ENCODE measurements around the gene NMRK2. TPM values are rescaled to one million over a fixed set of nuclear protein-coding genes. Genes with fewer than 3 reads are reported as not detected.

NMRK2 gene
- total RNA-seq, 1 donor from 2014 or later: 0.73 TPM

DNA sequence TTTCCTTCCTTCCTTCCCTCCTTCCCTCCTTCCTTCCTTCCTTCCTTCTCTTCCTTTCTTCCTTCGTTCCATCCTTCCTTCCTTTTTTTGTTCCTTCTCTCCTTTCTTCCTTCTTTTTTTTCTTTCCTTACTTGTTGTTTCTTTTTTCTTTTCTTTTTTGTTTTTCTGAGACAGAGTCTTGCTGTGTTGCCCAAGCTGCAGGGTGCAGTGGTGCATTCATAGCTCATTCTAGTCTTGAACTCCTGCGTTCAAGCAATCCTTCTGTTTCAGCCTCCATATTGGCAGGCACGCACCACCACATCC, 57.9 kb downstream of the NMRK2 start:
- Mint-ChIP-seq H3K36me3 (ENCODE audit: low read depth, unreplicated experiment) (no peaks in the 10 kb centered on the region), H3K27ac (ENCODE audit: unreplicated experiment) (peak overlapping the region; percentile 11), H3K4me1 (ENCODE audit: low read depth, unreplicated experiment) (peaks cover 10% of the 10 kb centered on the region), H3K9me3 (ENCODE audit: unreplicated experiment) (peaks cover 1% of the 10 kb centered on the region), H3K27me3 (ENCODE audit: low read depth, unreplicated experiment) (no peaks in the 10 kb centered on the region), H3K4me3 (ENCODE audit: unreplicated experiment) (peak overlapping the region; percentile 52)
- DNase-seq (ENCODE audit: low read depth) (no peak), FAIRE-seq (no peak)
- Histone ChIP-seq H3K27ac (ENCODE audit: low read depth, low read length) (no peak overlapping the region), H3K27me3 (ENCODE audit: insufficient read depth, low read length) (no peaks in the 10 kb centered on the region), H3K4me2 (ENCODE audit: low read length) (no peak overlapping the region), H3K9me3 (ENCODE audit: insufficient read depth, low read depth, low read length) (no peaks in the 10 kb centered on the region), H3K9ac (ENCODE audit: low read length) (no peak overlapping the region), H3K4me1 (ENCODE audit: insufficient read depth, low read length) (peaks cover 18% of the 10 kb centered on the region), H3K36me3 (ENCODE audit: insufficient read depth, low read length) (no peaks in the 10 kb centered on the region), H3K4me3 (ENCODE audit: insufficient read depth, low read depth, low read length) (no peak overlapping the region), H3K79me2 (ENCODE audit: insufficient read depth, low read length) (no peaks in the 10 kb centered on the region), H2AFZ (ENCODE audit: low read depth, low read length) (peak overlapping the region; percentile 57), H4K20me1 (ENCODE audit: insufficient read depth, low read length) (no peaks in the 10 kb centered on the region)
- TF ChIP-seq, protein P1, sequence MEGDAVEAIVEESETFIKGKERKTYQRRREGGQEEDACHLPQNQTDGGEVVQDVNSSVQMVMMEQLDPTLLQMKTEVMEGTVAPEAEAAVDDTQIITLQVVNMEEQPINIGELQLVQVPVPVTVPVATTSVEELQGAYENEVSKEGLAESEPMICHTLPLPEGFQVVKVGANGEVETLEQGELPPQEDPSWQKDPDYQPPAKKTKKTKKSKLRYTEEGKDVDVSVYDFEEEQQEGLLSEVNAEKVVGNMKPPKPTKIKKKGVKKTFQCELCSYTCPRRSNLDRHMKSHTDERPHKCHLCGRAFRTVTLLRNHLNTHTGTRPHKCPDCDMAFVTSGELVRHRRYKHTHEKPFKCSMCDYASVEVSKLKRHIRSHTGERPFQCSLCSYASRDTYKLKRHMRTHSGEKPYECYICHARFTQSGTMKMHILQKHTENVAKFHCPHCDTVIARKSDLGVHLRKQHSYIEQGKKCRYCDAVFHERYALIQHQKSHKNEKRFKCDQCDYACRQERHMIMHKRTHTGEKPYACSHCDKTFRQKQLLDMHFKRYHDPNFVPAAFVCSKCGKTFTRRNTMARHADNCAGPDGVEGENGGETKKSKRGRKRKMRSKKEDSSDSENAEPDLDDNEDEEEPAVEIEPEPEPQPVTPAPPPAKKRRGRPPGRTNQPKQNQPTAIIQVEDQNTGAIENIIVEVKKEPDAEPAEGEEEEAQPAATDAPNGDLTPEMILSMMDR (IDR thresholded peaks at IDR 0.05; ENCODE audit: insufficient read depth, low read depth, low read length): no peak
- no peak for TF ChIP-seq EZH2 (IDR thresholded peaks at IDR 0.05; ENCODE audit: insufficient read depth, low read length)

Small RNA genes within 50 kb of the gene (microRNA-seq; reads per million reads assigned to microRNA genes)
- gene MIR637: not detected

Other genes with a start within 250 kb of the NMRK2 start
- gene PIP5K1C, start 232.6 kb upstream of the NMRK2 start, total RNA-seq: 42.0 and 44.2 TPM in 2 replicates
- gene TJP3, start 224.7 kb upstream of the NMRK2 start, total RNA-seq: 0.58 and 2.0 TPM in 2 replicates
- 16.4 and 16.5 TPM in 2 replicates for gene APBA3, start 171.4 kb upstream of the NMRK2 start, total RNA-seq
- gene MRPL54, start 170.4 kb upstream of the NMRK2 start, total RNA-seq: 41.6 and 43.5 TPM in 2 replicates
- gene RAX2, start 160.8 kb upstream of the NMRK2 start, total RNA-seq: not detected in 2 replicates
- 0.22 TPM in 1 of 2 replicates, not detected in the other for gene MATK, start 146.7 kb upstream of the NMRK2 start, total RNA-seq
- 2.0 and 2.1 TPM in 2 replicates for gene ZFR2, start 64.0 kb upstream of the NMRK2 start, total RNA-seq
- gene ATCAY, start 52.4 kb upstream of the NMRK2 start, total RNA-seq: 4.5 and 6.5 TPM in 2 replicates
- 242 and 264 TPM in 2 replicates for gene DAPK3, start 38.0 kb downstream of the NMRK2 start, total RNA-seq
- gene EEF2, start 52.4 kb downstream of the NMRK2 start, total RNA-seq: 2,578 and 2,739 TPM in 2 replicates
- 26.0 and 26.4 TPM in 2 replicates for gene PIAS4, start 74.7 kb downstream of the NMRK2 start, total RNA-seq
- 24.3 and 26.9 TPM in 2 replicates for gene ZBTB7A, start 133.8 kb downstream of the NMRK2 start, total RNA-seq
- gene MAP2K2, start 191.1 kb downstream of the NMRK2 start, total RNA-seq: 184 and 190 TPM in 2 replicates
- not detected in 2 replicates for gene CREB3L3, start 220.6 kb downstream of the NMRK2 start, total RNA-seq
- gene SIRT6, start 249.5 kb downstream of the NMRK2 start, total RNA-seq: 26.0 and 29.2 TPM in 2 replicates
- 0.73 and 1.4 TPM in 2 replicates for gene ANKRD24, start 249.6 kb downstream of the NMRK2 start, total RNA-seq

Data from astrocyte (in vitro differentiated cells and primary cell).